Sigmoid colon (tissue), 3 donors: ENCODE measurements around the gene PNPT1.

Source experiments
- CTCF ChIP-seq, 4 experiments: fragments of 450-650 bp in 3 of 4; fragments of 200-600 bp in 1 of 4; IDR thresholded peaks; one replicate each; pipeline ENCODE4 v1.5.1; 2016 to 2019; ENCODE audit warnings: antibody characterized with exemption in 4 of 4, mild to moderate bottlenecking in 3 of 4, moderate library complexity in 2 of 4
- POLR2A ChIP-seq, 2 donors: fragments of 450-650 bp; IDR thresholded peaks; one replicate each; pipeline ENCODE4 v1.6.1; 2016; ENCODE audit warnings: antibody characterized with exemption in 2 of 2, mild to moderate bottlenecking in 2 of 2, moderate library complexity in 2 of 2

DNA sequence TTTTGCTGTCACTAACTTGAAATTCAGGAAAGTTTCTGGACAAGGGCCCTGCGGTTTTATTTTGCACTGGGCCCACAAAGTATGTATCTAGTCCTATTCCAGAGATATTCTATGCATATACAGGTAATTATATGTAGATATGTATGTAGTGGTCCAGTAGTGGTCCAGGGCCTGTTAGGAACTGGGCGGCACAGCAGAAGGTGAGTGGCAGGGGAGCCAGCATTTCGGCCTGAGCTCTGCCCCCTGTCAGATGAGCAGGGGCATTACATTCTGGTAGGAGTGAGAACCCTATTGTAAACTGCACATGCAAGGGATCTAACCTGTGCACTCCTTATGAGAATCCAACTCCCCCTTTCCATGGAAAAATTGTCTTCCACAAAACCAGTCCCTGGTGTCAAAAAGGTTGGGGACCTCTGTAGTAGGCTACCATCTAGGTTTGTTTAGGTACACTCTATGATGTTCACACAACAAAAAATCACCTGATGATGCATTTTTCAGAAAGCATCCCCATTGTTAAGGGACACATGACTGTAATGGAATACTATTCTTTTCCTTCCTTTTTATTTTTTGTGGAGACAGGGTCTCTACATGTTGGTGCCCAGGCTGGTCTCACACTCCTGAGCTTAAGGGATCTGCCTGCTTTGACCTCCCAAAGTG, 73.4 kb downstream of the PNPT1 start:
- TF ChIP-seq CTCF (IDR thresholded peaks at IDR 0.05) (no peak), POLR2A (IDR thresholded peaks at IDR 0.05) (no peak)
